ENCODE results near the gene SRRM4.

Gene SRRM4

GRCh38 chr12:119178544-119179334 is 197.4 kb downstream of the SRRM4 start, which contains the start of gene HSPB8:
TSS of gene HSPB8 (plus strand) at chr12:119178931. CDS start at chr12:119179313, 382 bp downstream.
- no peaks in the 10 kb centered on the region for H3K79me2 ChIP-seq (ENCODE audit: insufficient read depth, low read depth)
- no peaks in the 10 kb centered on the region for H3K36me3 ChIP-seq (ENCODE audit: insufficient read depth)
- no peaks in the 10 kb centered on the region for H3K4me1 ChIP-seq (ENCODE audit: low read depth, poor library complexity, severe bottlenecking)
- H4K20me1 ChIP-seq (ENCODE audit: insufficient read depth), result no peaks in the 10 kb centered on the region
- no peak within 1 kb of the TSS for H3K27ac ChIP-seq
- H3K27me3 ChIP-seq (ENCODE audit: insufficient read depth, low read depth), result no peaks in the 10 kb centered on the region
- no peak within 1 kb of the TSS for H3K9ac ChIP-seq
- TF ChIP-seq CTCF (conservative IDR thresholded peaks at IDR 0.05; ENCODE audit: low read depth, low read length), result no peak
- H3K4me2 ChIP-seq, result no peak within 1 kb of the TSS
- no peak within 1 kb of the TSS for H3K4me3 ChIP-seq (IDR thresholded peaks at IDR 0.05; ENCODE audit: insufficient read depth, low read depth, low read length)
- no peak within 1 kb of the TSS for H2AFZ ChIP-seq (ENCODE audit: low read depth)

- H2AFZ ChIP-seq (ENCODE audit: low read depth), result no peak overlapping the region
- no peak overlapping the region for H3K4me3 ChIP-seq (IDR thresholded peaks at IDR 0.05; ENCODE audit: insufficient read depth, low read depth, low read length)
- no peaks in the 10 kb centered on the region for H3K4me1 ChIP-seq (ENCODE audit: low read depth, poor library complexity, severe bottlenecking)
Measured at GRCh38 chr12:119179335-119180021, 198.1 kb downstream of the SRRM4 start.

GRCh38 chr12:119180380-119181040 is 199.2 kb downstream of the SRRM4 start:
- no peaks in the 10 kb centered on the region for H3K79me2 ChIP-seq (ENCODE audit: insufficient read depth, low read depth)
- H3K9ac ChIP-seq, result no peak overlapping the region
- H3K27ac ChIP-seq, result no peak overlapping the region
- no peaks in the 10 kb centered on the region for H3K27me3 ChIP-seq (ENCODE audit: insufficient read depth, low read depth)
- H3K36me3 ChIP-seq (ENCODE audit: insufficient read depth), result no peaks in the 10 kb centered on the region
- H3K4me3 ChIP-seq (IDR thresholded peaks at IDR 0.05; ENCODE audit: insufficient read depth, low read depth, low read length), result no peak overlapping the region
- H3K4me2 ChIP-seq, result no peak overlapping the region
- H3K4me1 ChIP-seq (ENCODE audit: low read depth, poor library complexity, severe bottlenecking), result no peaks in the 10 kb centered on the region
- no peak overlapping the region for H2AFZ ChIP-seq (ENCODE audit: low read depth)
- TF ChIP-seq CTCF (conservative IDR thresholded peaks at IDR 0.05; ENCODE audit: low read depth, low read length), result no peak
- no peaks in the 10 kb centered on the region for H4K20me1 ChIP-seq (ENCODE audit: insufficient read depth)

More at GRCh38 chr12:119179335-119180021, 198.1 kb downstream of the SRRM4 start:
- no peak for TF ChIP-seq CTCF (conservative IDR thresholded peaks at IDR 0.05; ENCODE audit: low read depth, low read length)
- no peaks in the 10 kb centered on the region for H3K27me3 ChIP-seq (ENCODE audit: insufficient read depth, low read depth)
- H3K9ac ChIP-seq, result no peak overlapping the region
- H3K4me2 ChIP-seq, result no peak overlapping the region
- no peaks in the 10 kb centered on the region for H3K79me2 ChIP-seq (ENCODE audit: insufficient read depth, low read depth)
- H4K20me1 ChIP-seq (ENCODE audit: insufficient read depth), result no peaks in the 10 kb centered on the region
- no peak overlapping the region for H3K27ac ChIP-seq
- no peaks in the 10 kb centered on the region for H3K36me3 ChIP-seq (ENCODE audit: insufficient read depth)

GRCh38 chr12:119181202-119181601 is 199.9 kb downstream of the SRRM4 start:
- no peaks in the 10 kb centered on the region for H3K27me3 ChIP-seq (ENCODE audit: insufficient read depth, low read depth)
- H2AFZ ChIP-seq (ENCODE audit: low read depth), result no peak overlapping the region
- no peaks in the 10 kb centered on the region for H4K20me1 ChIP-seq (ENCODE audit: insufficient read depth)
- H3K27ac ChIP-seq, result no peak overlapping the region
- H3K36me3 ChIP-seq (ENCODE audit: insufficient read depth), result no peaks in the 10 kb centered on the region
- no peak overlapping the region for H3K9ac ChIP-seq
- H3K4me2 ChIP-seq, result no peak overlapping the region
- no peak overlapping the region for H3K4me3 ChIP-seq (IDR thresholded peaks at IDR 0.05; ENCODE audit: insufficient read depth, low read depth, low read length)
- H3K4me1 ChIP-seq (ENCODE audit: low read depth, poor library complexity, severe bottlenecking), result no peaks in the 10 kb centered on the region
- no peak for TF ChIP-seq CTCF (conservative IDR thresholded peaks at IDR 0.05; ENCODE audit: low read depth, low read length)
- H3K79me2 ChIP-seq (ENCODE audit: insufficient read depth, low read depth), result no peaks in the 10 kb centered on the region

Measured in KMS-11 (cell line).